DLD1 (cell line): Measurements from ENCODE around the gene TEKT2.

ENCODE experiments used
- in situ Hi-C: cut with HindIII; loops from 2 replicates; pipeline ENCODE4 v1.10.0; 2017; ENCODE audit warnings: low sequenced_read_pairs

The TEKT2 gene

DNA sequence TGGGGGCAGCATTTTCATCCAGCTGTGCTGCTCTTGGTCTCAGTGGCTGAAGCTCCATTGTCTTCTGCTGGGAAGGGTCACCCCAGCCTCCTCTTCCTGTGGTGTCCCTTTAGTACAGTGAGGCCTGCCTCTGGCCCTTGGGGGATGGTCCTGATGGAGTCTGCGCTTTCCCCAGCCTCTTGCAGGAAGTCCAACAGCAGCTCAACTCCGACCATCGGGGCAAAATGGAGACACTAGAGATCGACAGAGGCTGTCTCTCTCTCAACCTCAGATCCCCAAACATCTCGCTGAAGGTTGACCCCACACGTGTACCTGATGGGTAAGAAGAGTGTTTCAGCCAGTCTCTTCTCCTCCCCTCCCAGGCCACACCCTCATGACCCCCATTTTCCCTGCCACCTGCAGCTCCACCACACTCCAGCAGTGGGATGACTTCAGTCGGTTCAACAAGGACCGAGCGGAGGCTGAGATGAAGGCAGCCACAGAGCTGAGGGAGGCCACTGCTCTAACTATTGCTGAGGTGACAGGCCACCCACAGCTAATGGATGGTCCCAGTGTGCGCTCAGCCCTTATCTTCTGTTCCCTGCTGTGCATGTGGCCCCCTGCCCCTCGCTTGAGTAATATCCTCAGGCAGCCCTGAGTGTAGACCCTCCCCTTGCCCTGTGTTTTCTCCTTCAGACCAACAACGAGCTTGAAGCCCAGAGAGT lies 2.8 kb downstream of the TEKT2 start:
- in situ Hi-C loops = no loop called here

DNA sequence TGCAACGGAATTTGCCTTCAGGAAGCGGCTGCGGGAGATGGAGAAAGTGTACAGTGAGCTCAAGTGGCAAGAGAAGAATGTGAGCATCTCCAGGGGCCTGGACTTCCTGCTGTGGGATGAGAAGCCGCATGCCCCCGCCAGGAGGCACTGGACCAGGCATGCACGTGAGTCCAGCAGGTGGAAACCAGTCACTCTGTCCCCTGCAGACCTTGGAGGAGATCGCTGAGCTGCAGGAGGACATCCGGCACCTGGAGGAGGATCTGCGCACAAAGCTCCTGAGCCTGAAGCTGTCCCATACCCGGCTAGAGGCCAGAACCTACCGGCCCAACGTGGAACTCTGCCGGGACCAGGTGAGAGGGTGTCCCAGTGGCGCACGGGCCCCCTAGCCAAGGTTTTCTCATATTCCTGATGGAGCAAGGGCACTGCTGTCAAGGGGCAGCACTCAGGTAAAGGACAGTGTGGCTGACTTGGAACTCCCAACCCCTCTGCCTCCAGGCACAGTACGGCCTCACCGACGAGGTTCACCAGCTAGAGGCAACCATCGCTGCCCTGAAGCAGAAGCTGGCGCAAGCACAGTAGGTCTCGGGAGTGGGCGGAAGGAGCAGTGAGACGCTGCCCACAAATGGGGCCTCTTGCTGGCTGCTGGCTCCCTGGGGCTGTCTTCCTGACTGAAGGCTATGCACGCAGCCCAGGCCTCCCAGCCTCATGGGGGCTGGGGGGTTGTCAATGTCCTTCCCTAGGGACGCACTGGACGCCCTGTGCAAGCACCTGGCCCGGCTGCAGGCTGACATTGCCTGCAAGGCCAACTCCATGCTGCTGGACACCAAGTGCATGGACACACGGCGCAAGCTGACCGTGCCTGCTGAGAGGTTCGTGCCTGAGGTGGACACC lies 3.6 kb downstream of the TEKT2 start:
- in situ Hi-C loops = no loop called here

DNA sequence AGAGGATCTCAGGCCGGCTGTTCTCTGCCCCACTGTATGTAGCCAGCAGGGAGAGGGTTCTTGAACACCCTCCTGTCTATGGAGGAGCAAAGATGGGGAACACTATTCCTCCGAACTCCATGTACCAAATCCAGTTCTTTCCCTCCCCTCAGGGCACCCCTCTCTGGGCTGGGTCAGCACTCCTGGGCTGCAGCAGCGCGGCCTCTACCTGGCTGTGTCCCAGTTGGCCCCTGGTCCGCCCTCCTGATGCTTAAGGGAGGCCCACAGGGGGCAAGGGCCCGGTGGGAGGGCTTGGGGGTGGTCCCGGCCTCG lies 4.3 kb downstream of the TEKT2 start:
- in situ Hi-C loops = no loop called here

DNA sequence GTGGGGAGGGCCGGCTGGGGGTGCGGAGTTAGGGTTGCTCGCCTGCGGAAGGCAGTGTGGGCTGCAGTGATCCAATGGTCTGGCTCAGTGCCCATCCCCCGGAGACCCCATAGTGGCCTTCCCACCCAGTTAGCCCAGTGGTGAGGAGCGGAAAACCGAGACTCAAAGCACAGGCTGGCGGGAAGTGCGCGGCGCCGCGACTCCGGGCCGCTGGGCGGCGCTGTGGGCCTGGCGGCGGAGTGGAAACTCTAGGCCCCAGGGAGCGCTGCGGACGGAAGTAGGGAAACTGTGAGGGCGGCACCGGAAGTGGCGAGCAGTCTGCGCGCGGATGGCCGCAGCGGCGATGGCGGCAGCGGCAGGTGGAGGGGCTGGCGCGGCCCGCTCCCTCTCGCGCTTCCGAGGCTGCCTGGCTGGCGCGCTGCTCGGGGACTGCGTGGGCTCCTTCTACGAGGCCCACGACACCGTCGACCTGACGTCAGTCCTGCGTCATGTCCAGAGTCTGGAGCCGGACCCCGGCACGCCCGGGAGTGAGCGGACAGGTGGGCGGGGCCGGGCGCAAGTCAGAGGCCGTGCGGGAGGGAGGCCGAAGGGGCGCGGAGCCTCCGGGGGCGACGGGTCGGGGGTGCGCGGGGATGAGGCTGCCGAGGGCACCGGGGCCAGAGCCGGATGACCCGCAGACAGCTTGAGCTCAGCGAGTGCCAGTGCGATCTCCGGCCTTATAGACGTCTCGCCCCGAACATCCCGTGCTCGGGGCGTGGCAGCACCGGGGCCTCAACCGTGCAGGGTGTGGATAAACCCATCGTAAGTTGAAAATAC lies 4.9 kb downstream of the TEKT2 start, which contains the start of gene ADPRS:
TSS of gene ADPRS (plus strand) at position 316 of the 816 bp plus-strand sequence. CDS start at position 329, 13 bp downstream.
- in situ Hi-C loops = no loop called here

DNA sequence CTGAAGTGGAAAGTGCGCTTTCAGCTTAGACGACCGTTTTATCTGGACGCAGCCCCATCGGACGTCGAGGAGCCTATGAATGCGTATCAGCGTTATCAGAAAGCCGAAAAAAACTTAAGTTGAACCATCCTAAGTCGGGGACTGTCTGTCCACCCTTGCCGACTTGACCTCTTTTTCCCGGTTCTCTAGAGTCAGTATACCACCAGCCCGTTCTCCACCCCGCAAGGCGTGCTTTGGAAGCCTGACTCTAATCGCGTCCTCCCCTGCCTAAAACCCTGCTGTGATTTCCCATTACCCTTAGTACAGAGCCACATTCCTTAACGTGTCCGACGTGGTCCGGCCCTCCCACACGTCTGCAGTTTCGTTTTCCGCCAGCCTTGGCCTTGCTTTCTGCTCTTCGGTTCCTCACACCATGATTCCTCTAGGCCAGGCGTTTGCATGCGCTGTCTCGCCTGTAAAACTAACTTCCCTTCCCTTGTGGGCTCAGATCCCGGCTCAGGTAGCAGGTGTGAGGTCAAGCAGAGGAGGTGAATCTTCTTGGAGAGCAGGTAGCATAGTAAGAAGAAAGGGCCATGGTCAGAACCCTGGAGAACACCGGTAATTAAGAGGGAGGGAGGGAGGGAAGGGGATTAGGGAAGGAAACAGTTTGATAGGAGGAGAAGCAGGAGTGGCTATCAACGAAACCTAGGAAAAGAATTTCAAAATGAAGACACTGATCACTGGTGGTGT lies 5.7 kb downstream of the TEKT2 start:
- in situ Hi-C loops = no loop called here

DNA sequence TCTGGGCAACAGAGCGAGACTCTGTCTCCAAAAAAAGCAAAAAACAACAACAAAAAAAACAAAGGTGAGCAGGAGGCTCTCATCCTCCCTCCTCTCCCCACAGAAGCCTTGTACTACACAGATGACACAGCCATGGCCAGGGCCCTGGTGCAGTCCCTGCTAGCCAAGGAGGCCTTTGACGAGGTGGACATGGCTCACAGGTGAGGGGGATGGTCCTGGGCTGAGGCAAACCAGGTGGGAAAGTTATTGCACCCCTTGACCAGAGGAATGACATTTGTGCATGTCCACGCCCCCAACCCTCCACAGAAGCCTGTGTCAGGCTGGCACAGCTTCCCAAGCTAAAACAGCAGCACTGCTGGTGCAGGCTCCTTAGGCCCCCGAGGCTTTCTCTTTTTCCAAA lies 7.2 kb downstream of the TEKT2 start:
- in situ Hi-C loops = no loop called here

DNA sequence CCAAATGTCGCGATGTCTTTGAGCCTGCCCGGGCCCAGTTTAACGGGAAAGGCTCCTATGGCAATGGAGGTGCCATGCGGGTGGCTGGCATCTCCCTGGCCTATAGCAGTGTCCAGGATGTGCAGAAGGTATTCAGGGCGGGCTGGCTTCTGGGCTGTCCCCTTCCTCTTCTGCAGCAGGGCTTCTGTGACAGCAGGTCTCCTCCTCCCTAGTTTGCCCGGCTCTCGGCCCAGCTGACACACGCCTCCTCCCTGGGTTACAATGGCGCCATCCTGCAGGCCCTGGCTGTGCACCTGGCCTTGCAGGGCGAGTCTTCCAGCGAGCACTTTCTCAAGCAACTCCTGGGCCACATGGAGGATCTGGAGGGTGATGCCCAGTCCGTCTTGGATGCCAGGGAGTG lies 7.8 kb downstream of the TEKT2 start:
- in situ Hi-C loops = no loop called here

DNA sequence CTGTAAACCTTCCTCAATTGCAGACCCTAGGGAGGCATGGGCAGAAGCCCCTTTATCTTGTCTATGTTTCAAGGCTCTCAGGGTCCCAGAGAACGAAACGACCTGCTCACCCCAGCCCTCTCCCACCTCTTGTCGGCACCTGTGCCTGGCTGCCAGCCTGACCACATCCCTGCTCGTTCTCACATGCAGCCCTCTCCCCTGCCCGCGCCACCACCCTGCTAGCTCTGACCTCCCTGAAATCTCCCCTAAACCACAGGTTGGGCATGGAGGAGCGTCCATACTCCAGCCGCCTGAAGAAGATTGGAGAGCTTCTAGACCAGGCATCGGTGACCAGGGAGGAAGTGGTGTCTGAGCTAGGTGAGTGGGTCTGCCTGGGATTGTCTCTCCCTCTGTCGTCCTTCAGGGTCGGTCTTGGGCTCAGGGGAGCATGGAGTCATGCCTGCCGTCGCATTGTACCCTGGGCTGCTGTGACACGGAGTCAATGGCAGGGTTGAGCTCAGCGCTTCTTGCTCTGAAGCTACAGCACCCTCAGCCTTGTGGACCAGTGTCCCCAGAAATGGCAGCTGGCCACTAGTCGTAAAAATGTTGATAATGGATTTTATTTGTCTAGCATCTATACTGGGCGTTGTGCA lies 8.4 kb downstream of the TEKT2 start:
- in situ Hi-C loops = no loop called here

DNA sequence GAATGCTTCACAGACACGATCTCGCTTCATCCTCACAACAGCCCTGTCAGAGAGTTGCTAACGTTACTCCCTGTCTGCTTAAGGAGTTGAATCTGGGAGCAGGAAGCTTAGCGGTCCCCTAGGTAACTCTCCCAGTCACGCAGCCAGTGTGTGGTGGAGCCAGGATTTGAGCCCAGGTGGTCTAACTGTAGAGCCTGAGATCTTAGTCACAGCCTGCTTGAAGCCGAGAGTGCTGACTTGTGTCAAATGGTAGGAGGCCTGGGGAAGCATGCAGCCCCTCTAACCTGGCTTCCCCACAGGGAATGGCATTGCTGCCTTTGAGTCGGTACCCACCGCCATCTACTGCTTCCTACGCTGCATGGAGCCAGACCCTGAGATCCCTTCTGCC lies 8.9 kb downstream of the TEKT2 start:
- in situ Hi-C loops = no loop called here

DNA sequence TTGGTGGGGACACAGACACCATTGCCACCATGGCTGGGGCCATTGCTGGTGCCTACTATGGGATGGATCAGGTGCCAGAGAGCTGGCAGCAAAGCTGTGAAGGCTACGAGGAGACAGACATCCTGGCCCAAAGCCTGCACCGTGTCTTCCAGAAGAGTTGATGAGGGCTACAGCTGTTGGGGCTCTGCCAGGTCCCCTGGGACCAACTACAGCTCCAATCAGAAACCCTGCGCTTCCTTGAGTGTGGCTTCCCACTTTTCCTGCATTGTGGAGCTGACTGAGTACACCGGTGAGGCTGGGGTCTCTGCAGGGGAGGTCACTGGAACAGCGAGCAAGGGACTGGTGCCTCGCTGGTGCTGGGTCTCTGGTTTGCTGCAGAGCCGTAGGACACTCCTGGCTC lies 9.3 kb downstream of the TEKT2 start:
- in situ Hi-C loops = no loop called here

DNA sequence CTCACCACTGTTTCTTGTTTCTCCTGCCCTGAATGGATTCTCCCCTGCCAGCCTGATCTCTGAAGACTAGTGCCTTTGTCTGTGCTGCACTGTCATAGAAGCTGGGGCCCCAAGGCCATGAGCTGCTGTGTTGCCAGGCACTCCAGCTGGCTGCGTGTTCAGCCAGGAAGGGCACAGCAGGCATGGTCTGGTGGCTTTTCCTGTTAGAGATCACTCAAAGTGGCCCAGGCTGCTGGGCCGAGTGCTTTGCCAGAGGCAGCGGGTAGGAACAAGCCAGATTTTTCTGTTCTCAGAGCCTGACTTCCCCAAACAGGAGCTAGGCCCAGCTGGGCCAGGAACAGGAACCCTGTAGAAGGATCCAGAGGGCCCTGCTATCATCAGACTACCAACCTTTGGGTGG lies 10.0 kb downstream of the TEKT2 start:
- in situ Hi-C loops = no loop called here

DNA sequence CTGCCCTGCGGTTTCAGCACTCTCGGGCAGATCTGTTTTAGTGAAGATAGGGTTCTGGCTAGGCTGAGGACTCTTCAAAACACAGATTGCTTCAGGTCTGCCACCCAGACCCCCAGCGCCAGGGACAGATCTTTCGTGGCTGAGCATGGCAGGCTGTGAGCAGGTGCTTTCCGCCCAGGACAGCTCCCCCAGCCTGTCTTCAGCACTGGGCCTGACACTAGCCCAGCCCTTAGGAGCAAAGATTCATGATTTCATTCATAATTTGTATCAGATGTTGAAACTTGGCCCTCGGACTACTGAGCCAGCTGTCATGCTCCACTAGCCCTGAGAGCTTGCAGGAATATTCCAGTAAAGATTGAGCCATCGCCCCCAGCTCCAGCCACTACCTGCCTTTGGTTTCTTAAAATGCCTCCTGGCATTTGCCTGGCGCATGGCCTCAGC lies 10.7 kb downstream of the TEKT2 start:
- in situ Hi-C loops = no loop called here

DNA sequence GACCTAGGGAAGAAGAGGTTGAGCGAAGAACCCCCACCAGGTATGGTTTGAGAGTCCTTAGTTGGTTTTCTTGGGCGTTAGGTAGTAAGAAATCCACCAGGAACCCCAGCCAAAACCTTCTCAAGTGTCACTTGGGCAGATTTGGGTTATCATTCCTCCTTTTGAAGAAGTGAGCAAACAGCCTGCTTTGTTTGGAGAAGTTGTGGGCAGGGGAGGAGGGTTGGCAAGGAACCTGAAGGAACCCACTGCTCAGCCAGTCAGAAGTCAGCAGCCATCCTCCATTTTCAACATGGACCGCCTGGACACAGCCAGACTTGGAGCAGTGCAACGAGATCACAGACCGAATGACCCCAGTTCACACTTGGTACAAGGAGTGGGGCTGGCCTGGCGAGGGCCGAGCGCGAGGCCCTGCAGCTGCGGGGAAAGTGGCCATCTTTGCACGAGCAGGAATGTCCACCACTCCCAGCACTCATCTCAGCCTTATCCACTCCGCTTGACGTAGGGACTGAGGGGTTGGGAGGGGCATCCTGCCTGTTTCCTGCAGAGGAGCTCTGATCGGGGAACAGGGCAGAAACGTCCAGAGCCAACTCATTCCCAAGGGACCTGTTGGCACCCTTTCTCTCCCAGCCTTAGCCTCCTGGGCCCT lies 12.0 kb downstream of the TEKT2 start:
- in situ Hi-C loops = no loop called here

DNA sequence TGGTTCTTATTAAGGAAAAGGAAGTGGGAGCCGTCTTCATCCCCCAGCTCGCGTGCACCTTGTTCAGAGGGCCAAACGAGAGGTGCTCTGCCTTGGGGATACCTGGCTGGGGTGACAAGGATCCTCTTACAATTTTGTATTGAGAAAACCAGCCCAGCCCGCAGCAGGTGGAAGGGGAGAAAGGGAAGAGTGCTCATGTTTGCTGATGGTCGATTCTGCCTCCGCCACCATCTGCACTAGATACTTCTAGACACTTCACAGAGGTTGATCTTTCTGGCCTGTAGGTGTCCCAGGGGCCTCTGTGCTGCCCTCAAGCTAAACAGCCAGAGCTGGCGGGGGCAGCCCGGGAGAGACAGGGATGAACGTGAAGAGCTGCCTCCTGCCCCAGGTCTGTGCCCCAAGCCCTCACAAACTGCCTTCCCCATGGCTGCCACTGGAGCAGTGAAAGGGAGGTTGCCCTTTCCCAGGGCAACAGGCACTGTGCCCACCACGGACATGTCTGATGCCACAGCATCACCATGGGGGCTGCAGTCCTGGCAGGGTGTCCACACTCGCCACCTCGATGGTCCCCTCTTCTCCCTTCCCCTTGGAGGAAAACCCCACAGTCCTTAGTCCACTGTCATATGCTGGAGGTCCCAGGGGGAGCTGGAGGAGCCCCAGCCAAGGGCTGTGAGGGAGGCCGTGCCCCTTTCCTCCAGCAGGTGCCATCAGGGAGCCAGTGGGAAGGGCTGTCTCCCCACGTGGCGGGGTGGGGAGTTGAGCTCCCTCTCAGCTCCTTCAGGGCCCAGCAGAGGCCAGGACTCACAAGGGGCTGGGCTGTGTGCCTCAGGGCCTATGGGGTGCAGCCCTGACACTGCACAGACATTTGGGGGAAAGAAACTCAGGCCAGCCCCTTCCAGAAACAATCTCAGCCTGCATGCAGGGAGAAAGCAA lies 12.9 kb downstream of the TEKT2 start:
- in situ Hi-C loops = no loop called here

DNA sequence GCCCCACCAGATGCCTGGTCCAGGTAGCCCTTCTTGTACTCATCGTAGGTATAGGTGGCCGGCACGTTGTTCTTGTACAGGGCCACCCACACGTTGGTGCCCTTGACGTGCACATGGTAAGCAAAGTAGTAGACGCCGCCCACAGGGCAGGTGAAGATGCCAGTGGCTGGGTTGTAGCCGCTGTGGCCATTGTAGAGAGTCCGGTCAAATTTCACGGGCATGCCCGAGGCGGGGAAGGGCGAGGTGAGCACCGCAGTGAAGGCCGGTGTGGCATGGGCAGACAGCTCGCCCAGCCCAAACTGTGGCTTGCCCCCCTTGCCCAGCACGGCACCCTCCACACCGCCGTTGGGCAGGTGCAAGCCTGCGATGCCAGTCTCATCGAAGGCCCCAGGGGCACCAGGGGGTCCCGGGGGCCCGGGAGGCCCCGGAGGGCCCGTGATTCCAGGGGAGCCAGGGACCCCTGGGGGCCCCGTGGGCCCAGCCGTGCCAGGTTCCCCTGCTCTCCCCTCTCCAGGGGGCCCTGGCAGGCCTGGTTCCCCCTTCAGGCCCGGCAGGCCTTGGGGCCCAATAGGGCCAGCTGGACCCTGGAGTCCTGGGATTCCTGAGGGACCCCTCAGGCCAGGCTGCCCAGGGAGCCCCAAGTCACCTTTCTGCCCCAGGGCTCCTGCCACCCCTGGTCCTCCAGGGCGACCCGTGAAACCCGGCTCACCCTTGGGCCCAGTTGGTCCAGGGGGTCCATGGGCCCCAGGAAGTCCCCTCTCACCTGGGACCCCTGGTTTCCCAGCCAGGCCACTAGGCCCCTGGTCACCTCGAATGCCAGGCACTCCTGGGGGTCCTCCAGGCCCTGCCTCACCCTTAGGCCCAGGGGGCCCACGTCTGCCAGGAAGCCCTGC lies 14.0 kb downstream of the TEKT2 start:
- in situ Hi-C loops = no loop called here

DNA sequence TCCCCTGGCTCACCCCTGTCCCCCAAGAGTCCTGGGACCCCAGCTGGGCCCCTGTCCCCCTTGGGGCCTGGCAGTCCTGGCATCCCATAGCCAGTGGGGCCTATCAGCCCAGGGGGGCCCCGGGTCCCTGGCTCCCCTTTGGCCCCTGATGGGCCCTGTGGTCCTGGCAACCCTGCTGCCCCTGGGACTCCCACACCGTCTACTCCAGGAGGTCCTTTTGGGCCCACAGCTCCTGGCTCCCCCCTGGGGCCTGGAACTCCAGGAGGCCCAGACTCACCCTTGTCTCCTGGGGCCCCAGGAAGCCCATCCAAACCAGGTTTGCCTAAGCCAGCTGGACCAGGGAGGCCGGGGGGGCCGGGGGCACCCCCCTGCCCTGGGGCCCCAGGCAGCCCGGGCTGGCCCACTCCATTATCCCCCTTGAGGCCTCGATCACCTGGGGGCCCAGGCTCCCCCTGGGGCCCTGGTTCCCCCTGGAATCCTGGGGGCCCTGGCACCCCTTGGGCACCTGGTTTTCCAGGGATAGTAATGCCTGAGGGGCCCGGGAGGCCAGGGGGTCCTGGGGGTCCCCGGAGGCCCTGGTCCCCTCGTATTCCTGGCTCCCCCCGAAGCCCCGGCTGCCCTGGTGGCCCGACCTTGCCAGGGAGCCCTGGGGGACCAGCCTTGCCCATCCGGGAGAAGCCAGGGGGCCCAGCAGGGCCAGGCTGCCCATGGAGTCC lies 14.9 kb downstream of the TEKT2 start:
- in situ Hi-C loops = no loop called here

DNA sequence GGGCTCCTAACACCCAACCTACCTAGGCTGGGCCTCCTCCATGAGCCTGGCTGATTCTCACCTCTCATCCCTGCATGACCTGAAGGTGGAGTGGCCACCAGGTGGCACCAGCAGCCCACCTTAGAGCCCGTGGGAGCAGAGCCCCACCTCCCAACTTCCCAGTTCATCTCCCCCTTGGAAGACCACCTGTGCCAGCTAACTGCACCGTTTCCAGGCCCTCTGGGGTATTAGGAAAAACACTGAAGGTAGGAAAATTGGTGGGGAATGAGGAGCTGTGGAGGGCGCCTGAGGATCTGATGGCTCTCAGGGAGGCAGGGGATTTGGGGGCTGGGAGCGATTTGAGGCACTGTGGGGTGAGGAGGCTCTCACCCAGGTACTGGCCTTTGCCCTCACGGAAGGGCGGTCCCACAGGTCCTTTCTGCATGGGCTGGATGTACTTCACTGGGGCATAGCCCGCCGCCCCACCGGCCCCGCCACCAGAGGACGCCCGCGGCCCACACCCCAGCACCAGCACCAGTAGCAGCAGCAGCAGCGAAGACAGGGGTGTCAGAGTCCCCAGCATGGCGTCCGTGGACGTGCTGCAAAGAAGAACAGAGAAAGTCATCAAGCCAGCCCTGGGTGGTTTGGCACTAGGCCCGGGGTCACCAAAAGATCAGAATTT lies 15.9 kb downstream of the TEKT2 start:
- in situ Hi-C loops = no loop called here
